Liver (tissue), 3 donors: ENCODE results near the gene SOX6.

ENCODE experiments used
- RXRA ChIP-seq, 2 donors: IDR thresholded peaks; 2 replicates each; pipeline ENCODE4 v1.6.1; 2017 to 2018; ENCODE audit warnings: antibody characterized with exemption in 2 of 2, mild to moderate bottlenecking in 1 of 2
- TAF1 ChIP-seq: conservative IDR thresholded peaks from 2 replicates; pipeline ENCODE4 v1.6.1; 2016; ENCODE audit warnings: antibody characterized with exemption, mild to moderate bottlenecking
- YY1 ChIP-seq: IDR thresholded peaks from 2 replicates; pipeline ENCODE4 v1.6.1; 2016; ENCODE audit warnings: antibody characterized with exemption, mild to moderate bottlenecking
- TF ChIP-seq, protein P1 (sequence below): fragments of 150-350 bp; IDR thresholded peaks from 2 replicates; pipeline ENCODE4 v1.5.1; 2017; ENCODE audit warnings: improper control_type of control experiment, low read depth, low read length; ENCODE audit not compliant: missing input control
- TF ChIP-seq, protein P2 (sequence below): IDR thresholded peaks from 2 replicates; pipeline ENCODE4 v1.6.1; 2016; ENCODE audit warnings: antibody characterized with exemption
- donor health status: healthy.
- donor health status: healthy.

GRCh38 chr11:16151138-16151537 lies 205.2 kb downstream of the SOX6 start:
- TF ChIP-seq, protein P1, sequence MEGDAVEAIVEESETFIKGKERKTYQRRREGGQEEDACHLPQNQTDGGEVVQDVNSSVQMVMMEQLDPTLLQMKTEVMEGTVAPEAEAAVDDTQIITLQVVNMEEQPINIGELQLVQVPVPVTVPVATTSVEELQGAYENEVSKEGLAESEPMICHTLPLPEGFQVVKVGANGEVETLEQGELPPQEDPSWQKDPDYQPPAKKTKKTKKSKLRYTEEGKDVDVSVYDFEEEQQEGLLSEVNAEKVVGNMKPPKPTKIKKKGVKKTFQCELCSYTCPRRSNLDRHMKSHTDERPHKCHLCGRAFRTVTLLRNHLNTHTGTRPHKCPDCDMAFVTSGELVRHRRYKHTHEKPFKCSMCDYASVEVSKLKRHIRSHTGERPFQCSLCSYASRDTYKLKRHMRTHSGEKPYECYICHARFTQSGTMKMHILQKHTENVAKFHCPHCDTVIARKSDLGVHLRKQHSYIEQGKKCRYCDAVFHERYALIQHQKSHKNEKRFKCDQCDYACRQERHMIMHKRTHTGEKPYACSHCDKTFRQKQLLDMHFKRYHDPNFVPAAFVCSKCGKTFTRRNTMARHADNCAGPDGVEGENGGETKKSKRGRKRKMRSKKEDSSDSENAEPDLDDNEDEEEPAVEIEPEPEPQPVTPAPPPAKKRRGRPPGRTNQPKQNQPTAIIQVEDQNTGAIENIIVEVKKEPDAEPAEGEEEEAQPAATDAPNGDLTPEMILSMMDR = no peak
- TF ChIP-seq YY1 = no peak
- TF ChIP-seq RXRA (IDR thresholded peaks at IDR 0.05) = no peak
- no peak for TF ChIP-seq TAF1
- TF ChIP-seq, protein P2, sequence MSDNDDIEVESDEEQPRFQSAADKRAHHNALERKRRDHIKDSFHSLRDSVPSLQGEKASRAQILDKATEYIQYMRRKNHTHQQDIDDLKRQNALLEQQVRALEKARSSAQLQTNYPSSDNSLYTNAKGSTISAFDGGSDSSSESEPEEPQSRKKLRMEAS = no peak
